HG03460 (cell line): ENCODE data around the gene PITPNC1.

Source experiments
- ATAC-seq: cut with Tn5 transposase; IDR thresholded peaks from one replicate; pipeline ENCODE4 v1.9.1; 2021; ENCODE audit not compliant: unreplicated experiment

The PITPNC1 gene

GRCh38 chr17:67531291-67531690, 154.2 kb downstream of the PITPNC1 start:
- no peak for ATAC-seq

GRCh38 chr17:67532326-67532871, 155.3 kb downstream of the PITPNC1 start:
- no peak for ATAC-seq

GRCh38 chr17:67534941-67535340, 157.9 kb downstream of the PITPNC1 start:
- no peak for ATAC-seq

- ATAC-seq, result no peak
Measured at GRCh38 chr17:67542219-67543114, 165.4 kb downstream of the PITPNC1 start.

GRCh38 chr17:67544364-67544955, 167.4 kb downstream of the PITPNC1 start:
- no peak for ATAC-seq

- ATAC-seq, result peak; percentile 87
Measured at GRCh38 chr17:67546578-67547527, 169.8 kb downstream of the PITPNC1 start.

GRCh38 chr17:67548693-67549092, 171.6 kb downstream of the PITPNC1 start:
- no peak for ATAC-seq

GRCh38 chr17:67549820-67550219, 172.7 kb downstream of the PITPNC1 start:
- ATAC-seq, result no peak

GRCh38 chr17:67554634-67555033, 177.6 kb downstream of the PITPNC1 start:
- no peak for ATAC-seq

GRCh38 chr17:67555855-67556254, 178.8 kb downstream of the PITPNC1 start:
- ATAC-seq, result no peak

- no peak for ATAC-seq
Measured at GRCh38 chr17:67557052-67557845, 180.2 kb downstream of the PITPNC1 start.

GRCh38 chr17:67557921-67558320, 180.8 kb downstream of the PITPNC1 start:
- no peak for ATAC-seq

GRCh38 chr17:67558740-67559380, 181.8 kb downstream of the PITPNC1 start:
- ATAC-seq, result no peak

GRCh38 chr17:67559381-67559966, 182.4 kb downstream of the PITPNC1 start:
- ATAC-seq, result no peak

- no peak for ATAC-seq
Measured at GRCh38 chr17:67562005-67562404, 184.9 kb downstream of the PITPNC1 start.

GRCh38 chr17:67563692-67564228, 186.7 kb downstream of the PITPNC1 start:
- ATAC-seq, result no peak

GRCh38 chr17:67565068-67565467, 188.0 kb downstream of the PITPNC1 start:
- no peak for ATAC-seq

- no peak for ATAC-seq
Measured at GRCh38 chr17:67566656-67567055, 189.6 kb downstream of the PITPNC1 start.

- ATAC-seq, result no peak
Measured at GRCh38 chr17:67569015-67569451, 192.0 kb downstream of the PITPNC1 start.
